ENCODE results near the gene SH3PXD2B.

The SH3PXD2B gene

GRCh38 chr5:172347496-172348052 lies 106.8 kb downstream of the SH3PXD2B start:
- H2AFZ ChIP-seq (ENCODE audit: low read depth, low read length): no peak overlapping the region
- no peaks in the 10 kb centered on the region for H3K4me1 ChIP-seq (ENCODE audit: insufficient read depth, low read length)
- H3K9ac ChIP-seq (ENCODE audit: low read depth, low read length): no peak overlapping the region
- DNase-seq (no peak), ATAC-seq (ENCODE audit: insufficient read depth, low read depth) (no peak)
- no peaks in the 10 kb centered on the region for H3K79me2 ChIP-seq (ENCODE audit: insufficient read depth, low read length)
- no peaks in the 10 kb centered on the region for H3K9me3 ChIP-seq (ENCODE audit: insufficient read depth, low read length, severe bottlenecking)
- no peaks in the 10 kb centered on the region for H4K20me1 ChIP-seq (ENCODE audit: insufficient read depth, low read length)
- H3K36me3 ChIP-seq (ENCODE audit: insufficient read depth, low read length): no peaks in the 10 kb centered on the region
- TF ChIP-seq CTCF (IDR thresholded peaks at IDR 0.05; ENCODE audit: borderline replicate concordance, extremely low read depth, low read length, poor library complexity, severe bottlenecking): no peak
- no peak for TF ChIP-seq EZH2 (IDR thresholded peaks at IDR 0.05; ENCODE audit: borderline replicate concordance, low read depth, low read length, severe bottlenecking)
- H3K4me3 ChIP-seq (ENCODE audit: low read depth in 1 of 2, low read length in 2 of 2): no peak overlapping the region
- H3K4me2 ChIP-seq (ENCODE audit: insufficient read depth, low read length): no peak overlapping the region
- no peak overlapping the region for H3K27ac ChIP-seq (ENCODE audit: low read length)
- H3K27me3 ChIP-seq (ENCODE audit: insufficient read depth, low read length, poor library complexity): no peaks in the 10 kb centered on the region

- no peak overlapping the region for H3K9ac ChIP-seq (ENCODE audit: low read depth, low read length)
- no peak for ATAC-seq (ENCODE audit: insufficient read depth, low read depth)
- no peaks in the 10 kb centered on the region for H3K27me3 ChIP-seq (ENCODE audit: insufficient read depth, low read length, poor library complexity)
- no peaks in the 10 kb centered on the region for H3K9me3 ChIP-seq (ENCODE audit: insufficient read depth, low read length, severe bottlenecking)
- no peak overlapping the region for H3K4me3 ChIP-seq (ENCODE audit: low read depth in 1 of 2, low read length in 2 of 2)
- no peak overlapping the region for H2AFZ ChIP-seq (ENCODE audit: low read depth, low read length)
- no peaks in the 10 kb centered on the region for H3K36me3 ChIP-seq (ENCODE audit: insufficient read depth, low read length)
- H3K4me2 ChIP-seq (ENCODE audit: insufficient read depth, low read length): no peak overlapping the region
- no peak for DNase-seq
- H3K79me2 ChIP-seq (ENCODE audit: insufficient read depth, low read length): no peaks in the 10 kb centered on the region
- H3K27ac ChIP-seq (ENCODE audit: low read length): no peak overlapping the region
- H4K20me1 ChIP-seq (ENCODE audit: insufficient read depth, low read length): no peaks in the 10 kb centered on the region
- no peak for TF ChIP-seq CTCF (IDR thresholded peaks at IDR 0.05; ENCODE audit: borderline replicate concordance, extremely low read depth, low read length, poor library complexity, severe bottlenecking)
- no peak for TF ChIP-seq EZH2 (IDR thresholded peaks at IDR 0.05; ENCODE audit: borderline replicate concordance, low read depth, low read length, severe bottlenecking)
- no peaks in the 10 kb centered on the region for H3K4me1 ChIP-seq (ENCODE audit: insufficient read depth, low read length)
These were observed 108.4 kb downstream of the SH3PXD2B start for GRCh38 chr5:172345881-172346280.

- no peaks in the 10 kb centered on the region for H3K4me1 ChIP-seq (ENCODE audit: insufficient read depth, low read length)
- H3K4me3 ChIP-seq (ENCODE audit: low read depth in 1 of 2, low read length in 2 of 2): no peak overlapping the region
- no peaks in the 10 kb centered on the region for H3K79me2 ChIP-seq (ENCODE audit: insufficient read depth, low read length)
- no peak for DNase-seq
- no peak for ATAC-seq (ENCODE audit: insufficient read depth, low read depth)
- H3K27ac ChIP-seq (ENCODE audit: low read length): no peak overlapping the region
- H2AFZ ChIP-seq (ENCODE audit: low read depth, low read length): no peak overlapping the region
- H3K4me2 ChIP-seq (ENCODE audit: insufficient read depth, low read length): no peak overlapping the region
- no peak overlapping the region for H3K9ac ChIP-seq (ENCODE audit: low read depth, low read length)
- no peaks in the 10 kb centered on the region for H4K20me1 ChIP-seq (ENCODE audit: insufficient read depth, low read length)
- H3K9me3 ChIP-seq (ENCODE audit: insufficient read depth, low read length, severe bottlenecking): no peaks in the 10 kb centered on the region
- TF ChIP-seq CTCF (IDR thresholded peaks at IDR 0.05; ENCODE audit: borderline replicate concordance, extremely low read depth, low read length, poor library complexity, severe bottlenecking): no peak
- no peak for TF ChIP-seq EZH2 (IDR thresholded peaks at IDR 0.05; ENCODE audit: borderline replicate concordance, low read depth, low read length, severe bottlenecking)
- H3K27me3 ChIP-seq (ENCODE audit: insufficient read depth, low read length, poor library complexity): no peaks in the 10 kb centered on the region
- no peaks in the 10 kb centered on the region for H3K36me3 ChIP-seq (ENCODE audit: insufficient read depth, low read length)
These were observed 109.4 kb downstream of the SH3PXD2B start for GRCh38 chr5:172344855-172345409.

All from DND-41 (cell line).